ENCODE measurements around the gene CTNNBL1.

- TF ChIP-seq POLR2A (IDR thresholded peaks at IDR 0.05), result no peak
- TF ChIP-seq, protein P1, sequence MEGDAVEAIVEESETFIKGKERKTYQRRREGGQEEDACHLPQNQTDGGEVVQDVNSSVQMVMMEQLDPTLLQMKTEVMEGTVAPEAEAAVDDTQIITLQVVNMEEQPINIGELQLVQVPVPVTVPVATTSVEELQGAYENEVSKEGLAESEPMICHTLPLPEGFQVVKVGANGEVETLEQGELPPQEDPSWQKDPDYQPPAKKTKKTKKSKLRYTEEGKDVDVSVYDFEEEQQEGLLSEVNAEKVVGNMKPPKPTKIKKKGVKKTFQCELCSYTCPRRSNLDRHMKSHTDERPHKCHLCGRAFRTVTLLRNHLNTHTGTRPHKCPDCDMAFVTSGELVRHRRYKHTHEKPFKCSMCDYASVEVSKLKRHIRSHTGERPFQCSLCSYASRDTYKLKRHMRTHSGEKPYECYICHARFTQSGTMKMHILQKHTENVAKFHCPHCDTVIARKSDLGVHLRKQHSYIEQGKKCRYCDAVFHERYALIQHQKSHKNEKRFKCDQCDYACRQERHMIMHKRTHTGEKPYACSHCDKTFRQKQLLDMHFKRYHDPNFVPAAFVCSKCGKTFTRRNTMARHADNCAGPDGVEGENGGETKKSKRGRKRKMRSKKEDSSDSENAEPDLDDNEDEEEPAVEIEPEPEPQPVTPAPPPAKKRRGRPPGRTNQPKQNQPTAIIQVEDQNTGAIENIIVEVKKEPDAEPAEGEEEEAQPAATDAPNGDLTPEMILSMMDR (IDR thresholded peaks at IDR 0.05), result no peak
Measured at GRCh38 chr20:37695684-37696342, 2.0 kb downstream of the CTNNBL1 start.
